Gastroesophageal sphincter (tissue), 3 donors: ENCODE data around the gene LURAP1L.

Experiments
- EP300 ChIP-seq: sonication (generic); formaldehyde crosslinking; IDR thresholded peaks from one replicate; pipeline ENCODE4 v1.6.1; 2017; ENCODE audit warnings: antibody characterized with exemption, mild to moderate bottlenecking
- POLR2A ChIP-seq, 2 donors: fragments of 450-650 bp; IDR thresholded peaks; one replicate each; pipeline ENCODE4 v1.6.1; 2017; ENCODE audit warnings: antibody characterized with exemption in 2 of 2, mild to moderate bottlenecking in 2 of 2, moderate library complexity in 1 of 2
- POLR2AphosphoS5 ChIP-seq: sonication (generic); formaldehyde crosslinking; IDR thresholded peaks from one replicate; pipeline ENCODE4 v1.6.1; 2017; ENCODE audit warnings: antibody characterized with exemption
- TF ChIP-seq, protein P1 (sequence below), 4 experiments: fragments of 200-600 bp in 2 of 4; fragments of 450-650 bp in 2 of 4; sonication (generic) in 1 of 4; IDR thresholded peaks; one replicate each; pipeline ENCODE4 v1.5.1; 2017 to 2019; ENCODE audit warnings: antibody characterized with exemption in 4 of 4, mild to moderate bottlenecking in 2 of 4, moderate library complexity in 2 of 4

DNA sequence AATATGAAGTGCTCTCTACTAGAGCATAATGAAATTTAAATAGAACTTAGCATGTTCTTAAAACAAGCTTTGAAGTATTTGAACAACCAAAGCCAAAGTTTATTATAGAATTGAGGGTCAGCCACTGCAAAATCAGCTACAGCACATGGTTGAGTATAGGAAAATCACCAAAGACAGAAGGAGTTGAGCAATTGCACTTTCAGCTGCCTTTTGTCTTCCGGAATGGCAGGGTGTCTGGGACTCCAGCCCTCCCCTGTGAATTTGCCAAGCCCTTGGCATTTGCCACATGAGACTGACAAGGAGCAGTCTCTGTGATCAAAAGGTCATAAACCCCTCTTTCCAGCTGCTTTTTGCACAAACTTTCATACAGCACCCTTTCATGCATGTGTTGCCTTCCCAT is 8.5 kb upstream of the LURAP1L start:
- TF ChIP-seq, protein P1, sequence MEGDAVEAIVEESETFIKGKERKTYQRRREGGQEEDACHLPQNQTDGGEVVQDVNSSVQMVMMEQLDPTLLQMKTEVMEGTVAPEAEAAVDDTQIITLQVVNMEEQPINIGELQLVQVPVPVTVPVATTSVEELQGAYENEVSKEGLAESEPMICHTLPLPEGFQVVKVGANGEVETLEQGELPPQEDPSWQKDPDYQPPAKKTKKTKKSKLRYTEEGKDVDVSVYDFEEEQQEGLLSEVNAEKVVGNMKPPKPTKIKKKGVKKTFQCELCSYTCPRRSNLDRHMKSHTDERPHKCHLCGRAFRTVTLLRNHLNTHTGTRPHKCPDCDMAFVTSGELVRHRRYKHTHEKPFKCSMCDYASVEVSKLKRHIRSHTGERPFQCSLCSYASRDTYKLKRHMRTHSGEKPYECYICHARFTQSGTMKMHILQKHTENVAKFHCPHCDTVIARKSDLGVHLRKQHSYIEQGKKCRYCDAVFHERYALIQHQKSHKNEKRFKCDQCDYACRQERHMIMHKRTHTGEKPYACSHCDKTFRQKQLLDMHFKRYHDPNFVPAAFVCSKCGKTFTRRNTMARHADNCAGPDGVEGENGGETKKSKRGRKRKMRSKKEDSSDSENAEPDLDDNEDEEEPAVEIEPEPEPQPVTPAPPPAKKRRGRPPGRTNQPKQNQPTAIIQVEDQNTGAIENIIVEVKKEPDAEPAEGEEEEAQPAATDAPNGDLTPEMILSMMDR (IDR thresholded peaks at IDR 0.05): no peak
- no peak for TF ChIP-seq POLR2A (IDR thresholded peaks at IDR 0.05)
- TF ChIP-seq POLR2AphosphoS5: no peak
- no peak for TF ChIP-seq EP300
